GM12878 (cell line): Measurements from ENCODE around the gene CFAP141. TPM values are rescaled to one million over a fixed set of nuclear protein-coding genes. Genes with fewer than 3 reads are reported as not detected.

Source experiments
- CBX5 ChIP-seq: sonication (generic); IDR thresholded peaks from 2 replicates; pipeline ENCODE4 v1.6.1; 2016; ENCODE audit warnings: low read depth, moderate library complexity, mild to moderate bottlenecking, inconsistent platforms
- MYB ChIP-seq: fragments of 150-350 bp; IDR thresholded peaks from 2 replicates; pipeline ENCODE4 v1.6.1; 2014; ENCODE audit warnings: mild to moderate bottlenecking, low read depth, low read length, borderline replicate concordance
- NFYB ChIP-seq: IDR thresholded peaks from 2 replicates; pipeline ENCODE4 v1.6.1; 2011; ENCODE audit warnings: low read depth, mild to moderate bottlenecking, low read length, improper control_type of control experiment, moderate library complexity; ENCODE audit not compliant: insufficient read depth
- RAD51 ChIP-seq: fragments of 450-650 bp; IDR thresholded peaks from 2 replicates; pipeline ENCODE4 v1.6.1; 2016; ENCODE audit warnings: moderate library complexity, mild to moderate bottlenecking, inconsistent platforms
- polyA plus RNA-seq, 11 experiments: library from polyadenylated mRNA; depleted of rRNA in 4 of 11; unstranded in 6 of 11; stranded (reverse) in 5 of 11; fragments of >200 nt; fragmentation: Nextera tagmentation in 4 of 11; fragmentation: Illumina TruSeq in 1 of 11; extraction: Ambion mirVana in 4 of 11; extraction: Trizol in 1 of 11; gene quantifications; 1 replicate in 1 of 11; 2 replicates in 10 of 11; pipeline versions ENCODE4 v1.2.1 to v1.2.3, GENCODE V29; 2011 to 2016; ENCODE audit warnings: inconsistent platforms in 2 of 11, missing spikeins in 2 of 11, low read depth in 1 of 11
- total RNA-seq, 4 experiments: library from RNA; depleted of rRNA in 3 of 4; stranded (reverse); fragments of >200 nt in 3 of 4; fragmentation: Illumina TruSeq in 1 of 4; extraction: Trizol in 1 of 4; gene quantifications; 2 replicates each; pipeline versions ENCODE4 v1.2.1 to v1.2.3, GENCODE V29; 2013 to 2021
- TF ChIP-seq, protein P1 (sequence below): fragments of 450-650 bp; IDR thresholded peaks from 2 replicates; pipeline ENCODE4 v1.6.1; 2017; ENCODE audit warnings: mild to moderate bottlenecking, moderate library complexity
- TF ChIP-seq, protein P2 (sequence below): fragments of 450-650 bp; IDR thresholded peaks from 2 replicates; pipeline ENCODE4 v1.6.1; 2014; ENCODE audit warnings: mild to moderate bottlenecking

CFAP141 gene
- total and polyA plus RNA-seq, 10 of the 15 experiments (the other 5 are each of a cell fraction or from before 2014, with no cell fraction given): not detected

DNA sequence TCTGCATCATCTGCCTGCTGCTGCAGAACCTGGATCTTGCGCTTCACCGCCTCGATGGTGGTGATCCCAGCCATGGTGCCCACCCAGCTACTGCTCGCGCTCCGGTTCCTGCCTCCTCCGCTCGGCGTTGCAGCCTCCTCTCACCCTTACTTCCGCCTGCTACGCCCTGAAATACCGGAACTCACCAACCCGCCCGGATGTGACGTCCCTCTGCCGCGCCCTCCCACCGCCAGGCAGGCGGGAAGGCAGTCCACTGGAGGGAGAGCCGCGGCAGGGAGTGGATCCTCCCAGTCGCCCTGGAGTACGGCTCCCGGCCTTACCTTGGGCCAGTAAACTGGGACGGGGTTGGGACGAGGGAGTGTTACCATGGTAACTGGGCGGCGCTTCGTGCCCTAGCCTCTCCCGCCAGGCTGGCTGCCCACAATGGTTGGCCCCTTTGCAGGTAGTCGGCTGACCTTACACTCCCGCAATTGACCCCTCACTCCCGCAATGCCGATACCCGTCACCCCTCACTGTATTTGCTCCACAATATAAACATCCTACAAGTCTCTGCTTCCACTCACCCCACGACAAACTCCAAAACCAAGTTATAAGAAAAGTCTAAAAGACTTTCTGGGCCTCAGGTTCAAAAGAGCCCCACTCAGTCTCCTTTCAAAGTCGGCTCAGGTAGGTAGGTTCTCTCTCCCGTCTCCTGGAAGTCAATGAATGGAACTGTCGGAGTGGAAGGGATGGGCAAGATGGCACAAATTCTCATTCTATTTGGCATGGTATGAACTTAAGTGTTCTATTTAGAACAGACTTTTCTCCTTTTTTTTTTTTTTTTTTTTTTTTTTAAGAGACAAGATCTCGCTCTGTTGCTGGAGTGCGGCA, 22.9 kb downstream of the CFAP141 start (continued):
- TF ChIP-seq CBX5 (0 out of 2 replicates have a peak, but pooled peaks have one; percentile 35), MYB (no peak), RAD51 (no peak), NFYB (peak; percentile 52; the same call in 1 of the 2 replicates)
- TF ChIP-seq, protein P1, sequence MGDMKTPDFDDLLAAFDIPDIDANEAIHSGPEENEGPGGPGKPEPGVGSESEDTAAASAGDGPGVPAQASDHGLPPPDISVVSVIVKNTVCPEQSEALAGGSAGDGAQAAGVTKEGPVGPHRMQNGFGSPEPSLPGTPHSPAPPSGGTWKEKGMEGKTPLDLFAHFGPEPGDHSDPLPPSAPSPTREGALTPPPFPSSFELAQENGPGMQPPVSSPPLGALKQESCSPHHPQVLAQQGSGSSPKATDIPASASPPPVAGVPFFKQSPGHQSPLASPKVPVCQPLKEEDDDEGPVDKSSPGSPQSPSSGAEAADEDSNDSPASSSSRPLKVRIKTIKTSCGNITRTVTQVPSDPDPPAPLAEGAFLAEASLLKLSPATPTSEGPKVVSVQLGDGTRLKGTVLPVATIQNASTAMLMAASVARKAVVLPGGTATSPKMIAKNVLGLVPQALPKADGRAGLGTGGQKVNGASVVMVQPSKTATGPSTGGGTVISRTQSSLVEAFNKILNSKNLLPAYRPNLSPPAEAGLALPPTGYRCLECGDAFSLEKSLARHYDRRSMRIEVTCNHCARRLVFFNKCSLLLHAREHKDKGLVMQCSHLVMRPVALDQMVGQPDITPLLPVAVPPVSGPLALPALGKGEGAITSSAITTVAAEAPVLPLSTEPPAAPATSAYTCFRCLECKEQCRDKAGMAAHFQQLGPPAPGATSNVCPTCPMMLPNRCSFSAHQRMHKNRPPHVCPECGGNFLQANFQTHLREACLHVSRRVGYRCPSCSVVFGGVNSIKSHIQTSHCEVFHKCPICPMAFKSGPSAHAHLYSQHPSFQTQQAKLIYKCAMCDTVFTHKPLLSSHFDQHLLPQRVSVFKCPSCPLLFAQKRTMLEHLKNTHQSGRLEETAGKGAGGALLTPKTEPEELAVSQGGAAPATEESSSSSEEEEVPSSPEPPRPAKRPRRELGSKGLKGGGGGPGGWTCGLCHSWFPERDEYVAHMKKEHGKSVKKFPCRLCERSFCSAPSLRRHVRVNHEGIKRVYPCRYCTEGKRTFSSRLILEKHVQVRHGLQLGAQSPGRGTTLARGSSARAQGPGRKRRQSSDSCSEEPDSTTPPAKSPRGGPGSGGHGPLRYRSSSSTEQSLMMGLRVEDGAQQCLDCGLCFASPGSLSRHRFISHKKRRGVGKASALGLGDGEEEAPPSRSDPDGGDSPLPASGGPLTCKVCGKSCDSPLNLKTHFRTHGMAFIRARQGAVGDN: peak; percentile 93
- TF ChIP-seq, protein P2, sequence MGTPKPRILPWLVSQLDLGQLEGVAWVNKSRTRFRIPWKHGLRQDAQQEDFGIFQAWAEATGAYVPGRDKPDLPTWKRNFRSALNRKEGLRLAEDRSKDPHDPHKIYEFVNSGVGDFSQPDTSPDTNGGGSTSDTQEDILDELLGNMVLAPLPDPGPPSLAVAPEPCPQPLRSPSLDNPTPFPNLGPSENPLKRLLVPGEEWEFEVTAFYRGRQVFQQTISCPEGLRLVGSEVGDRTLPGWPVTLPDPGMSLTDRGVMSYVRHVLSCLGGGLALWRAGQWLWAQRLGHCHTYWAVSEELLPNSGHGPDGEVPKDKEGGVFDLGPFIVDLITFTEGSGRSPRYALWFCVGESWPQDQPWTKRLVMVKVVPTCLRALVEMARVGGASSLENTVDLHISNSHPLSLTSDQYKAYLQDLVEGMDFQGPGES: no peak
- TF ChIP-seq, all 136 proteins: peak for 52
